Astrocyte (in vitro differentiated cells and primary cell): ENCODE measurements around the gene HES1. TPM values are rescaled to one million over a fixed set of nuclear protein-coding genes. Genes with fewer than 3 reads are reported as not detected.

Experiments
- DNase-seq: peaks from one replicate; pipeline ENCODE4 v3.0.0-alpha.2; 2010; ENCODE audit warnings: low read depth
- FAIRE-seq: peaks from 2 replicates; lab custom pipeline; 2011; peaks lifted over from hg19 to GRCh38; lab: Jason Lieb, UNC
- H2AFZ ChIP-seq: 2 replicates; pipeline ENCODE4 v1.6.0; 2012; ENCODE audit warnings: low read depth, low read length, inconsistent platforms
- H3K27ac ChIP-seq: 2 replicates; pipeline ENCODE4 v1.5.1; 2011; ENCODE audit warnings: low read depth, low read length, inconsistent platforms
- H3K27me3 ChIP-seq: 2 replicates; pipeline ENCODE4 v1.6.0; 2011; ENCODE audit warnings: low read length, inconsistent platforms; ENCODE audit not compliant: insufficient read depth
- H3K36me3 ChIP-seq: 2 replicates; pipeline ENCODE4 v1.5.1; 2011; ENCODE audit warnings: low read length, inconsistent platforms; ENCODE audit not compliant: insufficient read depth
- H3K4me1 ChIP-seq: 2 replicates; pipeline ENCODE4 v1.5.1; 2011; ENCODE audit warnings: low read length, inconsistent platforms; ENCODE audit not compliant: insufficient read depth
- H3K4me2 ChIP-seq: 2 replicates; pipeline ENCODE4 v1.6.0; 2012; ENCODE audit warnings: low read length, inconsistent platforms
- H3K4me3 ChIP-seq: 2 replicates; pipeline ENCODE4 v1.5.1; 2011; ENCODE audit warnings: low read depth, mild to moderate bottlenecking, low read length, inconsistent platforms; ENCODE audit not compliant: insufficient read depth
- H3K79me2 ChIP-seq: 2 replicates; pipeline ENCODE4 v1.6.0; 2012; ENCODE audit warnings: mild to moderate bottlenecking, low read length, inconsistent platforms; ENCODE audit not compliant: insufficient read depth
- H3K9ac ChIP-seq: 2 replicates; pipeline ENCODE4 v1.6.0; 2012; ENCODE audit warnings: mild to moderate bottlenecking, low read length, inconsistent platforms
- H3K9me3 ChIP-seq: 2 replicates; pipeline ENCODE4 v1.5.1; 2012; ENCODE audit warnings: low read depth, mild to moderate bottlenecking, low read length, inconsistent platforms; ENCODE audit not compliant: insufficient read depth
- H4K20me1 ChIP-seq: 2 replicates; pipeline ENCODE4 v1.6.0; 2012; ENCODE audit warnings: low read length, inconsistent platforms; ENCODE audit not compliant: insufficient read depth
- H3K27ac Mint-ChIP-seq: one replicate; pipeline ENCODE4 v1.8.0; 2021; ENCODE audit warnings: mild to moderate bottlenecking, mixed read lengths; ENCODE audit not compliant: unreplicated experiment
- H3K27me3 Mint-ChIP-seq: one replicate; pipeline ENCODE4 v1.8.0; 2021; ENCODE audit warnings: low read depth, mixed read lengths; ENCODE audit not compliant: unreplicated experiment
- H3K36me3 Mint-ChIP-seq: one replicate; pipeline ENCODE4 v1.8.0; 2021; ENCODE audit warnings: low read depth, mixed read lengths; ENCODE audit not compliant: unreplicated experiment
- H3K4me1 Mint-ChIP-seq: one replicate; pipeline ENCODE4 v1.8.0; 2021; ENCODE audit warnings: low read depth, mixed read lengths; ENCODE audit not compliant: unreplicated experiment
- H3K4me3 Mint-ChIP-seq: one replicate; pipeline ENCODE4 v1.8.0; 2021; ENCODE audit warnings: mild to moderate bottlenecking, moderate library complexity, mixed read lengths; ENCODE audit not compliant: unreplicated experiment
- H3K9me3 Mint-ChIP-seq: one replicate; pipeline ENCODE4 v1.8.0; 2021; ENCODE audit warnings: mild to moderate bottlenecking, mixed read lengths; ENCODE audit not compliant: unreplicated experiment
- CTCF ChIP-seq: IDR thresholded peaks from 2 replicates; pipeline ENCODE4 v1.5.1; 2011; ENCODE audit warnings: low read depth, mild to moderate bottlenecking, inconsistent platforms, low read length, moderate library complexity; ENCODE audit not compliant: insufficient read depth
- EZH2 ChIP-seq: IDR thresholded peaks from 2 replicates; pipeline ENCODE4 v1.6.1; 2012; ENCODE audit warnings: mild to moderate bottlenecking, low read length, inconsistent platforms; ENCODE audit not compliant: insufficient read depth
- total RNA-seq: library from RNA; stranded (reverse); gene quantifications from 2 replicates; pipeline ENCODE4 v1.2.1, GENCODE V29; 2021

Gene HES1
- total RNA-seq, 1 donor from 2014 or later, result 46.5 TPM

GRCh38 chr3:194117104-194117845, 18.7 kb upstream of the HES1 start:
- H3K36me3 ChIP-seq, result no peaks in the 10 kb centered on the region
- no peak overlapping the region for H3K27ac ChIP-seq
- no peaks in the 10 kb centered on the region for H3K79me2 ChIP-seq
- Mint-ChIP-seq H3K27ac (peak overlapping the region; percentile 43), H3K36me3 (peaks cover 2% of the 10 kb centered on the region), H3K4me3 (no peak overlapping the region), H3K4me1 (peaks cover 2% of the 10 kb centered on the region), H3K27me3 (peaks cover 79% of the 10 kb centered on the region), H3K9me3 (peaks cover 9% of the 10 kb centered on the region)
- TF ChIP-seq EZH2 (no peak), CTCF (no peak)
- no peak for DNase-seq
- no peak overlapping the region for H2AFZ ChIP-seq
- no peak overlapping the region for H3K4me3 ChIP-seq
- peaks cover 31% of the 10 kb centered on the region for H3K27me3 ChIP-seq
- FAIRE-seq, result no peak
- no peak overlapping the region for H3K9ac ChIP-seq
- H3K4me2 ChIP-seq, result no peak overlapping the region
- H4K20me1 ChIP-seq, result no peaks in the 10 kb centered on the region
- no peaks in the 10 kb centered on the region for H3K9me3 ChIP-seq
- peaks cover 8% of the 10 kb centered on the region for H3K4me1 ChIP-seq

GRCh38 chr3:194118920-194119319, 17.0 kb upstream of the HES1 start:
- Mint-ChIP-seq H3K9me3 (peaks cover 9% of the 10 kb centered on the region), H3K27ac (no peak overlapping the region), H3K36me3 (peaks cover 4% of the 10 kb centered on the region), H3K27me3 (peaks cover 87% of the 10 kb centered on the region), H3K4me1 (no peaks in the 10 kb centered on the region), H3K4me3 (no peak overlapping the region)
- H3K27me3 ChIP-seq, result peaks cover 33% of the 10 kb centered on the region
- H3K9ac ChIP-seq, result no peak overlapping the region
- no peaks in the 10 kb centered on the region for H3K9me3 ChIP-seq
- no peak overlapping the region for H2AFZ ChIP-seq
- TF ChIP-seq CTCF (no peak), EZH2 (no peak)
- no peak for DNase-seq
- peaks cover 11% of the 10 kb centered on the region for H3K4me1 ChIP-seq
- H3K27ac ChIP-seq, result no peak overlapping the region
- H3K79me2 ChIP-seq, result no peaks in the 10 kb centered on the region
- no peaks in the 10 kb centered on the region for H4K20me1 ChIP-seq
- H3K36me3 ChIP-seq, result no peaks in the 10 kb centered on the region
- no peak overlapping the region for H3K4me2 ChIP-seq
- FAIRE-seq, result no peak
- no peak overlapping the region for H3K4me3 ChIP-seq
